Measurements from ENCODE around the gene ATF7IP.

ATF7IP gene

DNA sequence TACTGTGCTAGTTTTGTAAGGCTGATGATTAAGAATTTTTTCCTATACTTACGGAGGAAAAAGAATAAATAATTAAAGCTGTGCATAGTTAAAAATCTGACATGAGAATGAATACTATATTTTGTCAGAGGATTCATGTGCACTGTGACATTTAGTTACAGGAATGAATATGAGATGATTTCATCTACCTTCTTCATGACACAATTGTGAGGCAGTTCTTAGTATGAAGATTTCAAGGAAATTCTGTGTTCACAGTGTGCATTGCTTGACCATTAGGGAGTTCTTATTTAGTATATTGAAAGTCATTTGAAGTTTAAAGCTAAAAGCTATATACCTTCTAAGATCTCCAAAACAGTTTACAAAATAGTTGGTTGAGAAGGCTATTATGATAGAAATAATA is 70.1 kb downstream of the ATF7IP start:
- DNase-seq (ENCODE audit: low read depth): no peak
- no peak overlapping the region for H3K4me3 ChIP-seq (ENCODE audit: low read depth, low read length)
- TF ChIP-seq, protein P1, sequence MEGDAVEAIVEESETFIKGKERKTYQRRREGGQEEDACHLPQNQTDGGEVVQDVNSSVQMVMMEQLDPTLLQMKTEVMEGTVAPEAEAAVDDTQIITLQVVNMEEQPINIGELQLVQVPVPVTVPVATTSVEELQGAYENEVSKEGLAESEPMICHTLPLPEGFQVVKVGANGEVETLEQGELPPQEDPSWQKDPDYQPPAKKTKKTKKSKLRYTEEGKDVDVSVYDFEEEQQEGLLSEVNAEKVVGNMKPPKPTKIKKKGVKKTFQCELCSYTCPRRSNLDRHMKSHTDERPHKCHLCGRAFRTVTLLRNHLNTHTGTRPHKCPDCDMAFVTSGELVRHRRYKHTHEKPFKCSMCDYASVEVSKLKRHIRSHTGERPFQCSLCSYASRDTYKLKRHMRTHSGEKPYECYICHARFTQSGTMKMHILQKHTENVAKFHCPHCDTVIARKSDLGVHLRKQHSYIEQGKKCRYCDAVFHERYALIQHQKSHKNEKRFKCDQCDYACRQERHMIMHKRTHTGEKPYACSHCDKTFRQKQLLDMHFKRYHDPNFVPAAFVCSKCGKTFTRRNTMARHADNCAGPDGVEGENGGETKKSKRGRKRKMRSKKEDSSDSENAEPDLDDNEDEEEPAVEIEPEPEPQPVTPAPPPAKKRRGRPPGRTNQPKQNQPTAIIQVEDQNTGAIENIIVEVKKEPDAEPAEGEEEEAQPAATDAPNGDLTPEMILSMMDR (IDR thresholded peaks at IDR 0.05; ENCODE audit: low read depth, low read length, missing control alignments): no peak

DNA sequence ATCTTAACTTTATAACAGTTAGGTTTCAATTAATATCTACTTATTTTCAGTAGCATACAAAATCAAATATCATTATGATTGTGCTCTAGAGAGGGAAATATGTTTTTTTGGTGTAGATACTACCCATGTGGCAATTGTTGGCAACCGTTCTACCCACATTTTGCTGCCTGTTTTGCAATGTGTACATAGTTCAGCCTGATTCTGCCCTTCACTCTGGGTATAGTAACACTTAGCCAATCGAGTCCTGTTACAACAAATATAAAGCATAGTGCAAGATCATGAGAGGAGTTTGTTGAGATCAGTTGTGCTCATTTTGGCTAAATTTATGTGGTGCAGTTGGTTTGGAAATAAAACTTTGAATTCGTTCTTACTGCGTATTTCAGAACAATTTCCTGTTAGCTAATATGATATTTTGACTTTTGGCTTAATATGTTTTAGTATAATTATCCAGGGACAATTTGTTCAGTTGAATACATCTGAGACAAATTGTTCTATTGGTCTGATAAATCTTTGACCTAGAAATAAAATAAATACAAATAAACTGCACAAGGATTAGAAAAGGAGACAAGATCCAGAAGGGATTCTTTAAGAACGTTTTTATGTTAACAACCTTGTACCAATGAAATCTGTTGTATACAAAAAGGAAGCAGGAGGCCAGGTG is 76.9 kb downstream of the ATF7IP start:
- no peak overlapping the region for H3K4me3 ChIP-seq (ENCODE audit: low read depth, low read length)
- TF ChIP-seq, protein P1 (IDR thresholded peaks at IDR 0.05; ENCODE audit: low read depth, low read length, missing control alignments): no peak
- DNase-seq (ENCODE audit: low read depth): no peak

DNA sequence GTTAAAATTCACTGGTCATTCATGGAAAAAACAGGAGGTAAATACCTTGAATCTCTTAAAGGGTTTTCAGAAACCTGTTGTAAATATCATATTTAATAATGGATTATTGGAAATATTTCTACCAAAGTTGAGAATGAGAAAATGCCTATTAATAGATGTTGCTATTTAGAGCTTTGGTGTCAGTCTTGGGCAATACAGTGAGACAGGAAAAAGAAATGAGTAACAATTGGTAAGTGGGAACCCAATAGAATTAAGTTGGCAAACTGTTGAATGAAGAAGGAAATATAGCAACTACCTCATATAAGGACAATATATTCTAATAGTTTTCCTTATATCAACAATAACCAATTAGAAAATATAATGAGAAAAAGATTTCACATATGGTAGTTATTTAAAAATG is 78.0 kb downstream of the ATF7IP start:
- H3K4me3 ChIP-seq (ENCODE audit: low read depth, low read length): no peak overlapping the region
- no peak for DNase-seq (ENCODE audit: low read depth)
- TF ChIP-seq, protein P1 (IDR thresholded peaks at IDR 0.05; ENCODE audit: low read depth, low read length, missing control alignments): no peak

DNA sequence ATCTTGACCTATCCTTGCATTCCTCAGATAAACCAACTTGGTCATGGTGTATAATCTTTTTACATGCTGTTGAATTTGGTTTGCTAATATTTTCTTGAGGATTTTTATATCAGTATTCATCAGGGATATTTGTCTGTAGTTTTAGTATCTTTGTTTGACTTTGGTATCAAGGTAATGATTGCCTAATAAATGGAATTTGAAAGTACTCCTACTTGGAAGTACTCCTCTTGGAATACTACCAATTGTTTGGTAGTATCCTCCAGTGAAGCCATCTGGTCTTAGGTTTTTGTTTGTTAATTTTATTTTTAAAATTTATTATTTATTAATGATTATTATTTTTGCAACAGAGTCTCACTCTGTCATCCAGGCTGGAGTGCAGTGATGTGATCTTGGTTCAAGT is 85.0 kb downstream of the ATF7IP start:
- TF ChIP-seq, protein P1 (IDR thresholded peaks at IDR 0.05; ENCODE audit: low read depth, low read length, missing control alignments): no peak
- no peak for DNase-seq (ENCODE audit: low read depth)

DNA sequence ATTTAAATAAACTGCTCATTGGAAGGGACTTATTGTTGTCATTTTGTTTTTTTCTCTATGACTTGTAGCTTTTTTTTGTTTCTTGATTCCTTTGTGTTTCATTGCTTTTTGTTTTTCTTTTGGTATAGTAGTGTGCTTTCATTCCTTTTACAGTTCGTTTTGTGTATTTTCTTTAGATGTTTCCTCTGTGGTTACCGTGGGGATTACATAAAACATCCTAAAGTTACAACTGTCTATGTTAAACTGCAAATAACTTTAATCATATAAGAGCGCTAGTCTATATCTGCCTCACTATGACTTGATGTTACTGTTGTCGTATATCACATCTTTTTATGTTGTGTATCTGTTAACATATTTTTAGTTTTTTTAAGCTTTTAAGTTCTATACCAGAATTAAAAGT is 86.9 kb downstream of the ATF7IP start:
- H3K4me3 ChIP-seq (ENCODE audit: low read depth, low read length): no peak overlapping the region
- DNase-seq (ENCODE audit: low read depth): no peak
- TF ChIP-seq, protein P1 (IDR thresholded peaks at IDR 0.05; ENCODE audit: low read depth, low read length, missing control alignments): no peak

More for the DNA sequence above, 85.0 kb downstream of the ATF7IP start:
- no peak overlapping the region for H3K4me3 ChIP-seq (ENCODE audit: low read depth, low read length)

DNA sequence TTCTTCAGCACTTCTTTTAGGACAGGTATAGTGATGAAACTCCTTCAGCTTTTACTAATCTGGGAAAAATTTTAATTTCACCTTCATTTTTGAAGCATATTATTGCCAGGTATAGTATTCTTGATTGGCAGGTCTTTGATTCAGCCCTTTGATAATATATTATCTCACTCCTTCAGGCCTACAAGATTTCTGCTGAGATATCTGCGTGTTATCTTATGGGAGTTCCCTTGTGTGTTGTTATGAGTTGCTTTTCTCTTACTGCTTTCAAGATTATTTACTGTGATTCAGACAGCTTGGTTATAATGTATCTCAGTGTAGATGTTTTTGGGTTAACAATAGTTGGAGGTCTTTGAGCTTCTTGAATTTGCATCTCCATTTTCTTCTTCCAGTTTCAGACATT is 87.4 kb downstream of the ATF7IP start:
- TF ChIP-seq, protein P1 (IDR thresholded peaks at IDR 0.05; ENCODE audit: low read depth, low read length, missing control alignments): no peak

More for the DNA sequence above, 87.4 kb downstream of the ATF7IP start:
- H3K4me3 ChIP-seq (ENCODE audit: low read depth, low read length): no peak overlapping the region
- DNase-seq (ENCODE audit: low read depth): no peak
